ENCODE data around the gene PKDREJ. TPM values are rescaled to one million over a fixed set of nuclear protein-coding genes. Genes with fewer than 3 reads are reported as not detected.
"Not testable (repeated sequence)": the region's sequence is repeated elsewhere in the genome, so short reads cannot be mapped to it uniquely, and the experiment has no call there.

Gene PKDREJ
- total RNA-seq, 2 experiments from 2014 or later: not detected

- CTCF ChIA-PET (ENCODE audit: unreplicated experiment): no interaction called here
- H2AFZ ChIP-seq (ENCODE audit: low read length): no peak overlapping the region
- BruUV-seq (replicated peaks): no TSS peak
- H3K9me3 ChIP-seq (ENCODE audit: low read length): peaks cover 5% of the 10 kb centered on the region; the same call in 1 of the 2 replicates
- H4K20me1 ChIP-seq (ENCODE audit: insufficient read depth, low read length): no peaks in the 10 kb centered on the region
- POLR2A ChIA-PET: interaction anchor here (0.5 kb wide), 1 partner anchor 96 kb away, joined by 6 read pairs; no protein-coding TSS in a partner anchor
- H3K4me3 ChIP-seq (ENCODE audit: low read depth, low read length, poor library complexity, severe bottlenecking): no peak overlapping the region
- no peaks in the 10 kb centered on the region for H3K9me2 ChIP-seq (ENCODE audit: insufficient read depth, low read length)
- no peaks in the 10 kb centered on the region for H3K36me3 ChIP-seq (ENCODE audit: insufficient read depth, low read length)
- no peaks in the 10 kb centered on the region for H3K79me2 ChIP-seq (ENCODE audit: insufficient read depth, low read depth, low read length)
- no peak overlapping the region for H3K4me2 ChIP-seq (ENCODE audit: low read length)
- no peak for TF ChIP-seq CTCF (conservative IDR thresholded peaks at IDR 0.05; ENCODE audit: low read length)
- TF ChIP-seq EZH2phosphoT487 (IDR thresholded peaks at IDR 0.05; ENCODE audit: borderline replicate concordance, low read depth, low read length): no peak
- no peak overlapping the region for H3K27ac ChIP-seq (ENCODE audit: low read depth, low read length, poor library complexity, severe bottlenecking)
- H3K4me1 ChIP-seq (ENCODE audit: insufficient read depth, low read length, poor library complexity, severe bottlenecking): no peaks in the 10 kb centered on the region
- intact Hi-C loops (cut with micrococcal nuclease; ENCODE audit: unreplicated experiment): no loop called here
- no peak for DNase-seq (ENCODE audit: low spot score)
Measured at GRCh38 chr22:46269564-46269963, 6.4 kb upstream of the PKDREJ start.

- POLR2A ChIA-PET: interaction anchor here (0.6 kb wide), 1 partner anchor 759 kb away, joined by 3 read pairs; no protein-coding TSS in a partner anchor
- intact Hi-C loops (cut with micrococcal nuclease; ENCODE audit: unreplicated experiment): no loop called here
- H3K27ac ChIP-seq (ENCODE audit: low read depth, low read length, poor library complexity, severe bottlenecking): no peak within 1 kb of the TSS
Measured at GRCh38 chr22:46267431-46268279, 4.5 kb upstream of the PKDREJ start, which contains the start of gene TTC38. Gene TTC38 (plus strand): TSS chr22:46268008. CDS start chr22:46268040, 32 bp downstream.

GRCh38 chr22:46265627-46266026, 2.5 kb upstream of the PKDREJ start:
- H3K9me2 ChIP-seq (ENCODE audit: insufficient read depth, low read length); H3K79me2 ChIP-seq (ENCODE audit: insufficient read depth, low read depth, low read length); H2AFZ ChIP-seq (ENCODE audit: low read length); intact Hi-C loops (cut with micrococcal nuclease; ENCODE audit: unreplicated experiment); H3K36me3 ChIP-seq (ENCODE audit: insufficient read depth, low read length); POLR2A ChIA-PET; H3K4me2 ChIP-seq (ENCODE audit: low read length); H3K4me1 ChIP-seq (ENCODE audit: insufficient read depth, low read length, poor library complexity, severe bottlenecking); H3K4me3 ChIP-seq (ENCODE audit: low read depth, low read length, poor library complexity, severe bottlenecking); BruUV-seq (replicated peaks); H3K9me3 ChIP-seq (ENCODE audit: low read length); H3K27ac ChIP-seq (ENCODE audit: low read depth, low read length, poor library complexity, severe bottlenecking); DNase-seq (ENCODE audit: low spot score); H4K20me1 ChIP-seq (ENCODE audit: insufficient read depth, low read length): not testable (repeated sequence)
- CTCF ChIA-PET (ENCODE audit: unreplicated experiment): interaction anchor here (0.6 kb wide), 1 partner anchor 270 kb away, joined by 3 read pairs; no protein-coding TSS in a partner anchor

More at GRCh38 chr22:46267431-46268279, 4.5 kb upstream of the PKDREJ start, which contains the start of gene TTC38:
- BruUV-seq (replicated peaks): no TSS peak
- Histone ChIP-seq H3K4me3 (ENCODE audit: low read depth, low read length, poor library complexity, severe bottlenecking) (no peak within 1 kb of the TSS), H3K9me2 (ENCODE audit: insufficient read depth, low read length) (no peaks in the 10 kb centered on the region), H4K20me1 (ENCODE audit: insufficient read depth, low read length) (no peaks in the 10 kb centered on the region), H2AFZ (ENCODE audit: low read length) (no peak within 1 kb of the TSS), H3K79me2 (ENCODE audit: insufficient read depth, low read depth, low read length) (no peaks in the 10 kb centered on the region), H3K36me3 (ENCODE audit: insufficient read depth, low read length) (no peaks in the 10 kb centered on the region), H3K9me3 (ENCODE audit: low read length) (peaks cover 5% of the 10 kb centered on the region; the same call in 1 of the 2 replicates), H3K4me1 (ENCODE audit: insufficient read depth, low read length, poor library complexity, severe bottlenecking) (no peaks in the 10 kb centered on the region), H3K4me2 (ENCODE audit: low read length) (peak within 1 kb of the TSS; percentile 4; the same call in 1 of the 2 replicates)
- CTCF ChIA-PET (ENCODE audit: unreplicated experiment): no interaction called here
- DNase-seq (ENCODE audit: low spot score): no peak
- no peak for TF ChIP-seq EZH2phosphoT487 (IDR thresholded peaks at IDR 0.05; ENCODE audit: borderline replicate concordance, low read depth, low read length)
- no peak for TF ChIP-seq CTCF (conservative IDR thresholded peaks at IDR 0.05; ENCODE audit: low read length)

- POLR2A ChIA-PET; H3K4me2 ChIP-seq (ENCODE audit: low read length); H3K4me3 ChIP-seq (ENCODE audit: low read depth, low read length, poor library complexity, severe bottlenecking); H3K4me1 ChIP-seq (ENCODE audit: insufficient read depth, low read length, poor library complexity, severe bottlenecking); H2AFZ ChIP-seq (ENCODE audit: low read length); H3K27ac ChIP-seq (ENCODE audit: low read depth, low read length, poor library complexity, severe bottlenecking); H3K36me3 ChIP-seq (ENCODE audit: insufficient read depth, low read length); H3K9me2 ChIP-seq (ENCODE audit: insufficient read depth, low read length); H4K20me1 ChIP-seq (ENCODE audit: insufficient read depth, low read length); CTCF ChIA-PET (ENCODE audit: unreplicated experiment); DNase-seq (ENCODE audit: low spot score); BruUV-seq (replicated peaks); H3K9me3 ChIP-seq (ENCODE audit: low read length); H3K79me2 ChIP-seq (ENCODE audit: insufficient read depth, low read depth, low read length); intact Hi-C loops (cut with micrococcal nuclease; ENCODE audit: unreplicated experiment): not testable (repeated sequence)
Measured at GRCh38 chr22:46264520-46264919, 1.4 kb upstream of the PKDREJ start.
